ENCODE data around the gene TMA7.
"Not testable (repeated sequence)": the region's sequence is repeated elsewhere in the genome, so short reads cannot be mapped to it uniquely, and the experiment has no call there.

Gene TMA7

GRCh38 chr3:48439820-48440589 is at the start of gene TMA7, which contains the start of gene CCDC51:
TMA7 (plus strand) TSS chr3:48440257; CDS start chr3:48440297, 40 bp downstream.
CCDC51 (minus strand) TSS chr3:48440119; CDS start chr3:48435128, 4,991 bp downstream.
- DNase-seq (ENCODE audit: low read depth): peak; percentile 98

GRCh38 chr3:48394391-48394790 is 45.7 kb upstream of the TMA7 start:
- DNase-seq (ENCODE audit: low read depth): no peak

- no peak for DNase-seq (ENCODE audit: low read depth)
Observed at GRCh38 chr3:48395714-48396113, 44.3 kb upstream of the TMA7 start.

DNA sequence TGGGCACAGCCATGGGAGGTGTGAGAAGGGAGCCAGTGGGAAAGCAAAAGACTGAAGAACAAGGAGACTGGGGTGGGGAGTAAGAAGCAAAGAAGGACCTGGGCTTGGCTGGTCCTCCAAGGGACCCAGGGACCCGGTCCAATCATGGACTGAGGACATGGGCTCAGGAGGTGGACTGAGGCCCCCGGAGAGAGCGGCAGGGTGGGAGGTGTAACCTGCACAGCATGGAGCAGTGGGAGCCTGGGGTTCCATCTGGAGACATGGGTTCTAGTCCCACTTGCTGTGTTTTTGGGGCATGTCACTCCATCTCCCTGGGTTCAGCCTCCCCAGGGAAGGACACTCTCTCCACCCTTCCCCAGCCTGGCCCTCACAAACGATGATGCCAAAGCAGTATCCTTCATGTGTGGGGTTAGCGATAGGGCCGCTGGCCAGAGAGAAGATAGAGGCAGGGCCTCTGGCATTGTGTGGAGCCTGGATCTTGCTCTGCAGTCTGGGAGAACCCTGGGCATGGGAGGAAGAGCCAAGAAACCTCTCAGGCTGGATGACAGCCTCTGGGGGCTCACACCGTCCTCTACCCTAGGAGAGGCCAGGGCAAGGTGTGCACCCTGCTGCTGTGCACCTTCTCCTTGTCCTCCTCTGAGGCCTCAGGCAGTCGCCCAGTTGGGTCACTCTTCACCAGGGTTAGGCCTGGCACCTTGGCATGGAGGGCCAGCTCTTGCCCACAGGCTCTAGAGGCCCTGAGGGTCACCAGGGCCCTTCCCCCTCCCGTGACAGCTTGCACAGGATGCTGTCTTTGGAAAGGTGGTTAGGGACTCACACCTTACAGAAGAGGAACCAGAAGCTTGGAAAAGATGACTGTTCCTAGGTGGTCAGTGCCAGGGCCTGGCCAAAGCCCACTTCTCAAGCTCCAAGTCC is 42.0 kb upstream of the TMA7 start:
- no peak for DNase-seq (ENCODE audit: low read depth)

GRCh38 chr3:48398701-48399386 is 41.2 kb upstream of the TMA7 start:
- DNase-seq (ENCODE audit: low read depth): no peak

- no peak for DNase-seq (ENCODE audit: low read depth)
Observed at GRCh38 chr3:48399387-48400172, 40.5 kb upstream of the TMA7 start.

- DNase-seq (ENCODE audit: low read depth): peak; percentile 45
Observed at GRCh38 chr3:48400824-48401433, 39.1 kb upstream of the TMA7 start.

GRCh38 chr3:48401434-48401901 is 38.6 kb upstream of the TMA7 start:
- DNase-seq (ENCODE audit: low read depth): not testable (repeated sequence)

GRCh38 chr3:48402281-48402732 is 37.8 kb upstream of the TMA7 start:
- DNase-seq (ENCODE audit: low read depth): no peak

- no peak for DNase-seq (ENCODE audit: low read depth)
Observed at GRCh38 chr3:48402907-48403306, 37.1 kb upstream of the TMA7 start.

GRCh38 chr3:48403533-48404439 is 36.3 kb upstream of the TMA7 start:
- no peak for DNase-seq (ENCODE audit: low read depth)

GRCh38 chr3:48404440-48405342 is 35.4 kb upstream of the TMA7 start:
- no peak for DNase-seq (ENCODE audit: low read depth)

DNA sequence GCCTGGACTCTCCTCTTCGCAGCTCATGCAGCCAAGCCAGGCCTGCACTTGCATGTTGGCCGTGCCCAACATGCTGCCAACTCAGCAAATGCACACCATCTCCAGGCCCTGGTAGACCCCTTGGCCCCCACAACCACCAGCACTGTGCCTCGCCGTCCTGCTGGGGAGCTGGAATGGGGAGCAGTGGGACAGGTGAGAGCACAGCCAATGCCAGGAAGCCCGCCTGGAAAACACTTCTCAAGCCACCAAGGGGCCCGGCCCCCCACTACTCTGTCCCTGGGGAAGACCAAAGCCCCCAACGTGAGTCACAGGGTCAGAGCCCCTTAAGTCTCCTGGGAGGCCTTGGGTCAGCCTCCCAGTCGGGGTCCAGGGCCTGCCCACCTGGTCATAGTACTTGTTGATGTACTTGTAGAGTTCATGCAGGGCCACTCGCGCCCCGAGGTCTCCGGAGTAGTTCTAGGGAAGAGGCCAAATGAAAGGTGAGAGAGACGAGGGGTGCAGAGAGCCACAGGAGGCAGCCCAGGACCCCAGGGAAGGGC is 34.6 kb upstream of the TMA7 start:
- no peak for DNase-seq (ENCODE audit: low read depth)

- no peak for DNase-seq (ENCODE audit: low read depth)
Observed at GRCh38 chr3:48405971-48406370, 34.1 kb upstream of the TMA7 start.

GRCh38 chr3:48406443-48407431 is 33.3 kb upstream of the TMA7 start:
- no peak for DNase-seq (ENCODE audit: low read depth)

- DNase-seq (ENCODE audit: low read depth): no peak
Observed at GRCh38 chr3:48407542-48408099, 32.4 kb upstream of the TMA7 start.

GRCh38 chr3:48408823-48409281 is 31.2 kb upstream of the TMA7 start:
- no peak for DNase-seq (ENCODE audit: low read depth)
